Lung microvascular endothelial cell (primary cell): Measurements from ENCODE around the gene SPATA31E1. TPM values are rescaled to one million over a fixed set of nuclear protein-coding genes. Genes with fewer than 3 reads are reported as not detected.
"Not testable (repeated sequence)": the region's sequence is repeated elsewhere in the genome, so short reads cannot be mapped to it uniquely, and the experiment has no call there.

ENCODE experiments used
- DNase-seq, 2 donors: peaks; one replicate each; pipeline versions ENCODE4 v3.0.0 to v3.0.0-alpha.2; 2010; ENCODE audit warnings: low read depth in 2 of 2
- total RNA-seq: library from RNA; depleted of rRNA; stranded (reverse); fragments of >200 nt; gene quantifications from 2 replicates; pipeline ENCODE4 v1.2.1, GENCODE V29; 2014

The SPATA31E1 gene
- total RNA-seq, 1 donor from 2014 or later, result not detected

DNA sequence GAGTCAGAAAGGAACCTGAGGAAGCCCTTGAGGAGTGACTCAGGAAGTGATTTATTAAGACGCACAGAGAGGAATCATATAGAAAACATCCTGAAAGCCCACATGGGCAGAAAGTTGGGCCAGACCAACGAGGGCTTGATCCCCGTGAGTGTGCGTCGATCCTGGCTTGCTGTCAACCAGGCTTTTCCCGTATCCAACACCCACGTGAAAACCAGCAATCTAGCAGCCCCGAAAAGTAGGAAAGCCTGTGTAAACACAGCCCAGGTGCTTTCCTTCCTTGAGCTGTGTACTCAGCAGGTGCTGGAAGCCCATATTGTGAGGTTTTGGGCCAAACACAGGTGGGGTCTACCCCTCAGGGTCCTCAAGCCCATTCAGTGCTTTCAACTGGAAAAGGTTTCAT lies 38.9 kb downstream of the SPATA31E1 start:
- DNase-seq, result peak in 1 of 2 donors; percentile 17

DNA sequence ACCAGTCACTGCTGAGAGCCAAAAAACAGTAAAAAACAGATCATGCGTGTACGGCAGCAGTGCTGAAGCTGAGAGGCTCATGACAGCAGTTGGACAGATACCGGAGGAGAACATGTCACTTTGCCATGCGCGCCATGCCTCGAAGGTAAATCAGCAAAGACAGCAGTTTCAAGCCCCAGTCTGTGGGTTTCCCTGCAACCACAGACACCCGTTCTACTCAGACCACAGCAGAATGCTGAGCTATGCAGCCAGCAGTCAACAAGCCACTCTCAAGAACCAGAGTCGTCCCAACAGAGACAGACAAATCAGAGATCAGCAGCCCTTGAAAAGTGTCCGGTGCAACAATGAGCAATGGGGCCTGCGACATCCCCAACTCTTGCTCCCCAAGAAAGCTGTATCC lies 40.3 kb downstream of the SPATA31E1 start:
- not testable (repeated sequence) for DNase-seq

GRCh38 chr9:87924851-87925250 lies 42.2 kb downstream of the SPATA31E1 start:
- DNase-seq, result not testable (repeated sequence)

GRCh38 chr9:87929152-87929551 lies 46.5 kb downstream of the SPATA31E1 start:
- not testable (repeated sequence) for DNase-seq

DNA sequence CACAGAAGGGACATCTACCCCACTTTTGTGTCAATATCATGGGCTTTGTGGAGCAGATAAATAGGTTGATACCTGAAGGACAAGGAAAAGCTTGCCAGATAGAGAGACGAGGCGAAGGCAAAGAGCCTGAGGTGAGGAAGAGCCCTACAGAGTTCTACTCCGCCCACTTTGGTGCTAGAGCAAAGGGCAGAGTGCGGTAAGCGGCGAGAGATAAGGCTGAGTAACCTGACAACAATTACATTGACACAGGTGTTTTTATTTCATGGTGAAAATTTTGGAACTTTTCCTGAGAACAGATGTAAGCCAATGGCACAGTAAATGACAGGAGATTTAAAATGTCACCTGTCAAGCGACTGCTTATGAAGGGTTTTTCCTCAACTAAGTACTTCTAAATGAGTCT lies 51.8 kb downstream of the SPATA31E1 start:
- not testable (repeated sequence) for DNase-seq

DNA sequence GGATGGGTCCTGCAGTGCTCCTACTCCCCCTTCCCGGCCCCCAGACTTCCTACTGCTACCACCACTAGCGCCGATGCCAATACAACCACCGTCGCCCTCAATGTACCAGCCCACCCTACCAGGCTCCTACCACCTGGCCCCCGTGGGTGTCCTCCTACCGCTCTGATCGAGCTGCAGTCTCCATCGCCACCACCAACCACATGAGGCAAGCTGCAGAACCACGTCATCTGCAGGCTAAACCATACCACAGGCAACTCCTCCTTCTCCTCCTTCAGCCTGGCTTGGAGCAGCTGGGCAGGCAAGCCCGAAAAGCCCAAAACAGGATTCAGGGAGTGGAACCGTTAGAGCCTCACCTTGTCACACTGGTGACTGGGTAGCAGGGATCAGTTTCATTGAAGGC lies 54.7 kb downstream of the SPATA31E1 start:
- not testable (repeated sequence) for DNase-seq

DNA sequence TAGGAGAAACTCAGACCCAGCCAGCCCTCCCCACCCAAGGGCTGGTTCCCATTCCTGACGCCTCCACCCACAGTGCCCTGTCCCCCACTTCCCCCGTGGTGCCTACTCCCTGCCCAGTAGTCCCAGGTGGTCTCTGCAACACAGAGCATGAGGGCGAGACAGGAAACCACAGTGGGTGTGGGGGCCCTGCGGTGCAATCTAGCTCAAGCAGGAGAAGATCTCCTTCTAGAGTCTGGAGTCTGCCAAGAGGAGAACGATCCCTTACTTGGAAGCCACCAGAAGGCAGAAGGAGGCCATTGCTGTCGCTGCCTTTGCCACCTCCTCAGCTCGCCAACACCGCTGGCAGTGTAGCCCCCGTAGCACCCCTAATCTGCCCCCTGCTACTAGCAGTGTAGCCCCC lies 55.2 kb downstream of the SPATA31E1 start:
- not testable (repeated sequence) for DNase-seq

DNA sequence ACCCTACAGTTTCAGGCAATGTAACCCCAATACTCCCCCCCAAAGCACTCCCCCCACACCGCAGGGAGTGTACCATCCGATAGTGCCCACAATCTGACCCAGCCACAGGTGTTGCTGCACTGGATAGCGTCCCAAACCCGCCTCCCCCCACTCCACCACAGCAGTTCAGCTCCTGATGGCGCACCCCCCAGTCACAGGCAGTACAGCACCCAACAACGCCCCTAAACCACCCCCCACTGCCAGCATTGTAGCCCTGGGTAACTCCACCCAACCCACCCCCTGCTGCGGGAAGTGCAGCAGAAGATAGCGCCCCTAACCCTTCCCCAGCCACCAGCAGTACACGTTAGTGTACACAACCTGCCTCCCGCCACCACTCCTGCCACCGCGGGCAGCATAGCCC lies 55.7 kb downstream of the SPATA31E1 start:
- not testable (repeated sequence) for DNase-seq

Other genes with a start within 250 kb of the SPATA31E1 start
- 236 and 362 TPM in 2 replicates for gene CTSL, start 156.8 kb upstream of the SPATA31E1 start, total RNA-seq
- gene SPATA31C1, start 35.1 kb downstream of the SPATA31E1 start, total RNA-seq, result not detected in 2 replicates
- 0.22 and 0.60 TPM in 2 replicates for gene CDK20, start 91.7 kb downstream of the SPATA31E1 start, total RNA-seq